HG02884 (cell line): ENCODE results near the gene ZNF780B.

Experiments used
- ATAC-seq: cut with Tn5 transposase; IDR thresholded peaks from one replicate; pipeline ENCODE4 v1.9.1; 2021; ENCODE audit warnings: mild to moderate bottlenecking, moderate library complexity; ENCODE audit not compliant: unreplicated experiment

ZNF780B gene

DNA sequence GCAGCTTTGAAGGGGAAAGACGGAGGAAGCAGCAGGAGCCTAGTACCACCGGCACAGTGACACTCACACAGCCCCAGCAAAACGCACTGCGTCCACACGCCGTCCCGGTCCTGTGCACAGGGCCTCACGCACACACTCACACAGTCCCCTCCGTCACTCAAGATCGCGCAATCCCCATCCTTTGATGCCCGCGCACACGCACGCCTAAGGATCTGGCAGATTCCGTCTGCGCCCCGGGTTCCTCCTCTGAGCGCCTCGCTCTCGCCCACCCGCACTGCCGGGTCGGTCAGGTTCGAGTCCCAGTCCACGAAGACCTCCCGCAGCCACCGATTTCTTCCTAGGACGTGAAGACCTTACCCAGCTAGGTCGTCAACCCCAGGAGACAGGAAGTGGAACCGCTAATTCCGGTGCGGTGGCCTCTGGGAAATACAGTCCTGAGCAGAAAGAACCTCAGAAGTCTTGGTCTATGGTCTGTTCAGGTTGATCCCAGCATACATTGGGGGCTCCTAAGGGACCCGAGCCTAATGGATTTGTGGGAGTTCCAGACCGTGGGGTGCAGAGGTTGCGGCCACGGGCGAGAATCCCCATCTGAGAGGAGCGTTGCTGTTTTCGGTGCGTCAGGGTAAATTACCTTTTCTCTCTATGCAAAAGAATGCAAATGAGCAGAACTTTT, at the start of gene ZNF780B:
Gene ZNF780B (minus strand): TSS at position 400 of the 673 bp plus-strand sequence. CDS start 5,899 bp downstream, outside the sequence.
- peak; percentile 68 for ATAC-seq

DNA sequence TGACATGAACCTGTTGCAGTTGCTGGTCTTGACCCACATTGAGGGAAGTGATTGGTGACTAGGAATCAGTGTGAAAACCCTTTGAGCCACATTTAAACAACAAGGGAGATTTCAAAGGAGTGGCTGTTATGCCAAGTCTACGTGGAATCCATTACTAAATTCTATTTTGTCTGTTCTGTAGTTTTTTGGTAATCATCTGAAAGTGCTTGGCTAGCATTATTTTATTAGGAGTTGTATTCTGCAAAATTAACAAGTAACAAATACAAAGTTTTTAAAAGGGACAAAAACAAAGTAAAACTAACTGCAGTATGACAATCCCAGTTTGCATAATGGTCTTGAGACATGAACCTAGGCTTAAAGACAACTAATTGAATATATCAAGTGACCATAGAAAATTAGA, 48.7 kb upstream of the ZNF780B start:
- ATAC-seq = no peak

DNA sequence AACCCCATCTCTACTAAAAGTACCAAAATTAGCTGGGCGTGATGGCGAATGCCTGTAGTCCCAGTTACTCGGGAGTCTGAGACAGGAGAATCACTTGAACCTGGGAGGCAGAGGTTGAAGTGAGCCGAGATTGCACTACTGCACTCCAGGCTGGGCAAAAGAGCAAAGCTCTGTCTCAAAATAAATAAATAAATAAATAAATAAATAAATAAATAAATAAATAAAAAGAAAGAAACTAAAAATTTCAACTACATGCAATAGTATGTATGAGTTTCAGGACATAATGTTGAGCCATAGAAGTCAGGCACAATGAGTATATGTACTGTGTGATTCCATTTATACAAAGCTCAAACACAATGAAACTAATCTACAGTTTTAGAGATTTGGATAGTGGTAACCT, 47.6 kb upstream of the ZNF780B start:
- no peak for ATAC-seq

DNA sequence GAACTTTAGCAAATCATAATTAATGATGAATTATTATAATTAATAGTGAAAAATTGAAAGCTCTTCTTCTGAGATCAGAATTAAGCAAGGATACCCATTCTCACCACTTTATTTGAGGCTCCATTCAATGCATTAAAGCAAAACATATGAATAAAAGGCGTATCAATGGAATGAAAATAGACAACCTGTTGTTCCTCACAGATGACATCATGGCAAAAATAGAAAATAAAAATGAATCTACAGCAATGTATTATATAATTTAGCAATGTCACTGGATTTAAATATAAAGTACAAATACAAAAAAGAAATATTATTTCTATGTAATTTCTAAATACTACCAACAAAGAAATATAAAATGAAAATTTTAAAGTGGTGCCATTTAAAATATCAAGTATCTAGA, 45.8 kb upstream of the ZNF780B start:
- ATAC-seq = no peak

DNA sequence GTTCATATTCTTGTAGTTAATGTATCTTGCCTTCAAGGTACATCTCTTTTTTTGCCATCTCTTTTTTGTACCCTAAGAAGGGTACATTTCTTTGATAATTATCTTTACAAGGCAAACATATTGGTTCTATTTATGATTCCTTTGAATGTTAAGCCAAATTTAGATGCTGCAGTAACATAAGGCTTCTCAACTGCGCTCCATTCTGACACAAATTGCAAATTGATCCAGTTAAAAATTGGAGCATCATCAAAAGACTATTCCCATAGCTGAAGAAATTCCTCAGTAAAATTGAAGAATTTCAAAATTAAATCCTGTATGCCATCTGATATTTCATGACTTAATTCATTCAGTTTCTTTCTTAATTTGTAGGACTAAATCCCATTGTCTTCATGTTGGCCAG, 37.4 kb upstream of the ZNF780B start:
- no peak for ATAC-seq

DNA sequence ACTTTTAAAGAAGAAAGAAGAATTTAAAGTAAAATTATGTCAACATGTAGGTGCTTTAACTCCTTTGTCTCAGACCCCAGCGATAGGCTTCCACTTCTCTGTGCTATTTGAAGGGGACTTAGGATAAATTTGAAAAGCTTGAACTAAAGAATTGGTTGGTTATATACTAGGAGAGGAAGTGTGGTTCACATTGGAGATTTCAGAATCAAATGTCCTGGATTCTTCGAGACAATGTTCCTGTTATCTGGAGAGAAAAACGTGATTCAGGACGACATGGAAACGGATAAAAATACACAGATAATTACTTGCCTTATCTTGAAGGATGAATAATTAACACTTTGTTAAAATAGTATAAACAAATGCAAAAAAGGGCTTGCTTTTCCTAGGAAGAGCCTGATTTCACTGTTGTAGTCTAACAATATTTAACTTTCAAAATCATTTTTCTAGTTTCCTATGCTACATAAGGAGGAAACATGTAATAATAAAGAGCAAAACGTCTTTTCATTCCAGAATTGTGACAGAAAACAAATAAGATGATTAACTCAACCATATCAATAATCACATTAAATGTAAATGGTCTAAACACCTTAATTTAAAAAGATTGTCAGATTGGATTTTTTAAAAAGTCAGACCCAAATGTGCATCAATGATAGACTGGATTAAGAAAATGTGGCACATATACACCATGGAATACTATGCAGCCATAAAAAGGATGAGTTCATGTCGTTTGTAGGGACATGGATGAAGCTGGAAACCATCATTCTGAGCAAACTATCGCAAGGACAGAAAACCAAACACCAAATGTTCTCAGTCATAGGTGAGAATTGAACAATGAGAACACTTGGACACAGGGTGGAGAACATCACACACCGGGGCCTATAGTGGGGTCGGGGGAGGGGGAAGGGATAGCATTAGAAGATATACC, 35.4 kb upstream of the ZNF780B start:
- no peak for ATAC-seq

DNA sequence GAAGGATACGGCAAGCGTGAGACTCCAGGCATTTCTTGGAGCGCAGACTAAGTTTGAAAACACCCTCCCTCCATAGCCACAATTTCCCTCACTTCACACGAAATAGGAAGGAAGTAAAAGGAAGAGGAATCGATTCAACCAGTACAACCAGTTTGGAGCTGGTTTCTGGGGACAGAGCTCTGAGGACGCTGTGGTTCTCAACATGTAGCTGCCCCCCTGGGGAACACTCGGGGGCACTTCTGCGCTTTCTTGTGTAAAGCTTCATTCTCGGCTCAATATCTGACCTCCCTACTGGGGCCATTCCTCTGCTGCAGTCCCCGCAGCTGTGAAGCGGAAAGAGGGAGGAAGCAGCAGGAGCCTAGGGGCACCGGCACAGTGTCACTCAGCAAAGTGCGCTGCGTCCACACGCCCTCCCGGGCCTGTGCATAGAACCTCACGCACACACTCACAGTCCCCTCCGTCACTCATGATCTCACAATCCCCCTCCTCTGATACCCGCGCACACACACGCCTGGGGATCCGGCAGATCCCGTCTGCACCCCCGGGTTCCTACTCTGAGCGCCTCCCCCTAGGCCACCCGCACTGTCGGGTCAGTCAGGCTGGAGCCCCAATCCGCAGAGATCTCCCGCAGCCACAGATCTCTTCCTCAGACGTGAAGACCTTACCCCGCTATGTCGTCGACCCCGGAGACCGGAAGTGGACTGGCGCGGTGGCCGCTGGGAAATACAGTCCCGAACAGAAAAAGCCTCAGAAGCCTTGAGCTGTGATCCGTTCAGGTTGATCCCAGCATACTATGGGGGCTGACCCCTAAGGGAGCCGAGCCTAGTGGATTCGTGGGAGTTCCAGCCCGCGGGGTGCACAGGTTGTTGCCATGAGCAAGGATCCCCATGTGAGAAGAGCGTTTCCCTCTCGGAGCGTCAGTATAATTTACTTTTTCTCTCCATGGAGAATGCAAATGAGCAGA, 34.5 kb upstream of the ZNF780B start, which contains the start of gene ZNF780A:
Gene ZNF780A (minus strand): TSS at position 703 of the 964 bp plus-strand sequence. CDS start 6,190 bp downstream, outside the sequence.
- ATAC-seq = no peak

DNA sequence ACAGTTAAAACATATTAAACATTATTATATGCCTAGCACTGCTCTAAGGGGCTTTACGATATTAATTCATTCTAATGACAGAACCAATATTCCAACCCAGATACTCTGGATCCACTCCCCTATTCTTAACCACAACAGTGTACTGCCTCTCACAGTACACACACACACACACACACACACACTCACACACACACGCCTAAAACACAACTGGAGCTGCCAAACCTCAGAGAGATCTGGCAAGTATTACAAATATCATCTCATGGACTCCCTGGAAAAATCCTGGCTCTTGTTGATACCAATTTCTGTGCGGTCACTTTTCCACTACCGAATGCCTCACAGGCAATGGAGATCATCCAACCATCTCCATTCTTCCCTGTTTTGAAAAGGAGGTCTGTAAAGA, 33.4 kb upstream of the ZNF780B start:
- ATAC-seq = no peak

DNA sequence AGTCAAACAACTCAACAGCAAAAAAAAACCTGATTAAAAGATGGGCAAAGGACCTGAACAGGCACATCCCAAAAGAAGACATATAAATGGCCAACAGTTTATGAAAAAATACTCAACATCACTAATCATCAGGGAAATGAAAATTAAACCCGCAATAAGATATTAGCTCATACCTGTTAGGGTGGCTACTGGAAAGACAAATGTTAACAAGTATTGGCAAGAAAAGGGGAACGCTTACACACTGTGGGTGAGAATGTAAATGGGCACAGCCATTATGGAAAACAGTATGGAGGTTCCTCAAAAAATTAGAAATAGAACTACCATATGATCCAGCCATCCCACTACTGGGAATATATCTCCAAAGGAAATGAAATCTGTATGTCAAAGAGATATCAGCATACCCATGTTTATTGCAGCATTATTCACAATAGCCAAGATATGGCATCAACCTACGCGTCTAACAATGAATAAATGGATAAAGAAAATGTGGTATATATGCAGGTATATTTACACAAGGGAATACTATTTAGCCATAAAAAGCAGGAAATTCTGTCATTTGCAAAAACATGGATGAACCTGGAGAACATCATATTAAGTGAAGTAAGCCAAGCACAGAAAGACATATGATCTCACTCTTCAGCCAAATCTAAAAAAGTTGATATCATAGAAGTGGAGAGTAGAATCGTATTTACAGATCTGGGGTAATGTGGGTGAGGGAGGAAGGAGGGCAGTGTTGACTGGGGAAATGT, 32.4 kb upstream of the ZNF780B start:
- no peak for ATAC-seq

DNA sequence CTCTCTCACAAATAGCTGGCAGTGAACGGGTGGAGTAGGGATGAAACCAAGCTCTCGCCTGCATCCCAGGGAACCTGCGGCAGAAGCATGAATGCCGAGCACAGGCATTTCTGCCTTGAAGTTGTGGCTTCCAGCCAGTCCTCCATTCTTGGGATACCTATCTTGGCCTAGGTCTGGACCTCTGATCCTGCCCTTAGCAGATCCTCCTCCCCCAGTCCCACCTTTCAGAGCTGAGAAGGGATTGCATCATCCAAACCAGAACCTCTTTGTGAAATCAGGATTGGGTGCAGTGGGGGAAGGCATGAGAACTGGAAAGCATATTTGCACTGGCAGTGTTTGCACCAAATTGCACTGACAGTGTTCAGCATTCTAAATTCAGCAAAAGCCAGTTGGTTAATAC, 28.9 kb upstream of the ZNF780B start:
- ATAC-seq = no peak

DNA sequence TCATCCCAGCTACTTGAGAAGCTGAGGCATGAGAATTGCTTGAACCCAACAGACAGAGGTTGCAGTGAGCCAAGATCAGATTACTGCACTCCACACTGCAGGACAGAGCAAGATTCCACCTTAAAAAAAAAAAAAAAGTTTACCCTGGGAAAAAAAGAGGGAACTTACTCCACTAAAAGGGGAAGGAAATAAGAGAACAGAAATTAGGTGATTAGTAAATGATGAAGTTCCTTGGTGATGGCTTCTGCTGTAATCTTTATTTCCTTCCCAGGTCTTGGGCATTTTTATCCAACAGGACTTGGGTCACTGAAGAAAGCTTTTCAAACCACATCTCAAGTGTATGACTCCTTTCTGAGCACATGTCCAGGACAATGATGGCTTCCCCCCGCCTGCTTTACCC, 25.4 kb upstream of the ZNF780B start:
- ATAC-seq = no peak

DNA sequence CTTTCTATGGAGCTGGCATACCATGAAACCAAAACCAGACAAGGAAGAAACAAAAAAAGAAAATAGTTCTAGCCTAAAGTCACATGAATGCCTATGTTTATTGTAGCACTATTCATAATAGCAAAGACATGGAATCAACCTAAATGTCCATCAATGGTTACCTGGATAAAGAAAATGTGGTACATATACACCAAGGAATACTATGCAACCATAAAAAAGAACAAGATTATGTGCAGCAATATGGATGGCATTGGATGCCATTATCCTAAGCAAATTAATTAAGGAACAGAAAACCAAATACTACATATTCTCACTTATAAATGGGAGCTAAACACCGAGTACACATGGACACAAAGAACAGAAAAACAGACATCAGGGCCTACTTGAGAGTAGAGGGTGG, 24.3 kb upstream of the ZNF780B start:
- ATAC-seq = no peak

DNA sequence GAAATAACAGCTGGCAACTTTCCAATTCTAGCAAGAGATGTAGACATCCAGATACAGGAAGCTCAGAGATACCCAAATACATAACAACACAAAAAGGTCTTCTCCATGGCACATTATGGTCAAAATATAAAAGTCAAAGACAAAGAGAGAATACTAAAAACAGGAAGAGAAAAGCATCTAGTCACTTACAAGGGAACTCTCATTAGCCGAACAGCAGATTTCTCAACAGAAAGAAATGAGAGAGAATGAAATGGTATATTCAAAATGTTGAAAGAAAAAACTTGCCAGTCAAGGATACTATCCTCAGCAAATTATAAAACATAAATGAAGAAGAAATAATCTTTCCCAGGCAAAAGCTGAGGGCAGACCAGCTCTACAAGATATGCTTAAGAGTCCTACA, 22.3 kb upstream of the ZNF780B start:
- no peak for ATAC-seq

DNA sequence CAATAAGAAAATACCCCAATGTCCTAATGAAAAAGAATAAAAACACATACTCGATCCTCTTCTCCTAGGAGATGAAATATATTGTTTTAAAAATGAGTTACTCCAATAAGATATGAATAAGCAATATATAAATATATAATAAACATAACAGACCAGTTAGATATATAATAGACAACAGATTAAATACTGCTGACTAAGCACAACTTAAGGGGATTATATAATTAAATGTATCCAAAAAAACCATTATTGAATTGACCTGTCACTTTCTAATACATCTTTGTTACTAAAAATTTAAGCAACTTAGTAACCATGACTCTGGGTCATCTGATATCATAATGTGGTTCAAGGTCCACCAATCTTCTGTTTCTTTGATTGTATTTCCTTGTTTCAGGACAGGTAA, 14.0 kb upstream of the ZNF780B start:
- no peak for ATAC-seq

DNA sequence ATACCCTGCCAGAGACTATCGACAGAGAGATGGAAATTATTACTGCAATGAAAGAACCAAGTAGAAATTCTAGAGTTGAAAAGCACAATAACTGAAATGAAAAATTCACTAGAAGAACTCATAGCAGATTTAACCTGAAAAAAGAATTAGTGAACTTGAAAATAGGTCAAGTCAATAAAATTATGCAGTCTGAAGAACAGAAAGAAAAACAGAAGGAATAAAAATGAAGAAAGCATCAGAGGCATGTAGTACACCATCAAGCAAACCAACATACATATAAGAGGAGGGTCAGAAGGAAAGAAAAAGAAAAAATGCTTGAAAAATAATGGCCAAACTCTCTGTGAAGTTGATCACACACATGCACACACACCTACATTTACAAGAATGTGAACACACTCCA, 3.6 kb upstream of the ZNF780B start:
- no peak for ATAC-seq

DNA sequence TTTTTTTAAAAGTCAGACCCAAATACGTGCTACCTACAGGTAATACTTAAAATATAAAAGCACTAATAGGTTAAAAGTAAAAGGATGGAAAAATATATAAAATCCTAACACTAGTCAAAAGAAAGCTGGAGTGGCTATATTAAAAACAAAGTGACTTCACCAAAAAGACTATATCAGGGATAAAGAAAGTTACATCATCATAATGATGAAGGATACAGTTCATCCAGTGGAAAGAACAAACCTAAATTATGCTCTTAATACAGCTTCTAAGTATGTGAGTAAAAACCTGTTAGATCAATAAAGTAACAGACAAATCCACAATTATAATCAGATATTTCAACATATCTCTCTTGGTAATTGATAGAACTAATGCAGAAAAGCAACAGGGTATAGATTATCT, 1.1 kb upstream of the ZNF780B start:
- ATAC-seq = no peak

DNA sequence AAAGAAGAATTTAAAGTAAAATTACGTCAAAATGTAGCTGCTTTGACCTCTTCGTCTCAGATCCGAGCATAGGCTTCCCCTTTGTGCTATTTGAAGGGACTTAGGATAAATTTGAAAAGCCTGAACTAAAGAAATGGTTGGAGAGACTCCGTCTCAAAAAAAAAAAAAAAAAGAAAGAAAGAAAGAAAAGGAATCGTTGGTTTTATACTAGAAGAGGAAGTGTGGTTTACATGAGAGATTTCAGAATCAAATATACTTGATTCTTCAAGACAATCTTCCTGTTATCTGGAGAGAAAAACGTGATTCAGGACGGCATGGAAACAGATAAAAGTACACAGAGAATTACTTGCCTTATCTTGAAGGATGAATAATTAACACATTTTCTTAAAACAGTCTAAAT, 474 bp upstream of the ZNF780B start:
- ATAC-seq = no peak

DNA sequence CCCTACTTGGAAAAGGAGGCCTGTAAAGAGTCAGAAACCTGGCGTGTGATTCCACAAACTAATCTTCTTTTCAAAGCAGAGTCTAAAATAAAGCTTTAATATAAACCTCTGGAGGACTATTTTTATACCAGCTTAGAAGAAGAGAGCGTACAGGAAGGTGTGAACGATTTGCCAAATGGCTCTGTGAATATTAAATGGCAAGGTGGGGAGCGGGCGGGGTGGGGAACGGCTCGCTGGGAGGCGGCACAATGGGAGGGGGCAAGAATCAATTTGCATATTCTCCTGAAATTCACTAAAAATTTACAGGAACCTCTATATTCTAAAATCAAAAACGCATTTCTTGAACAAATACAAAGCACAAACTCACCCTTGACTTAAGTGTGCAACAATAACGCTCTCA, 982 bp downstream of the ZNF780B start:
- ATAC-seq = no peak

DNA sequence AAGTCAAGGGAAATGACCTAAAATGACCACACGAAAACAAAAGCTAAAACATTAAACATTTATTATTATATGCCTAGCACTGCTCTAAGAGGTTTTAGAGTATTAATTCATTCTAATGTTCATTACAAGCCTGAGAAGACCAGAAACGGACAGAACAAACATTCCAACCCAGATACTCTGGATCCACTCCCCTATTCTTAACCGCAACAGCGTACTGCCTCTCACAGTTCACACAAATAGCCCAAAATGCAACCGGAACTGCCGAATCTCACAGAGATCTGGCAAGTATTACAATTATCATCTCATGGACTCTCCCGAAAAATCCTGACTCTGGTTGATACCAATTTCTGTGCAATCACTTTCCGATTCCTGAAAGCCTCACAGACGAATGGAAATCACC, 1.4 kb downstream of the ZNF780B start:
- ATAC-seq = no peak

DNA sequence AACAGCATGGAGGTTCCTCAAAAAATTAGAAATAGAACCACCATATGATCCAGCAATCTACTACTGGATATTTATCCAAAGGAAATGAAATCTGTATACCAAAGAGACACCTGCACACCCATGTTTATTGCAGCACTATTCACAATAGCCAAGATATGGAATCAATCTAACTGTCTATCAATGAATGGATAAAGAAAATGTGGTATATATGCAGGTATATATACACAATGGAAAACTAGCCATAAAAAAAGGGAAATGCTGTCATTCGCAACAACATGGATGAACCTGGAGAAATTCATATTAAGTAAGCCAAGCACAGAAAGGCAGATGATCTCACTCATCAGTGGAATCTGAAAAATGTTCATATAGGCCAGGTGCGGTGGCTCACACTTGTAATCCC, 2.5 kb downstream of the ZNF780B start:
- no peak for ATAC-seq
